ENCODE measurements around the gene SHB.

DNA sequence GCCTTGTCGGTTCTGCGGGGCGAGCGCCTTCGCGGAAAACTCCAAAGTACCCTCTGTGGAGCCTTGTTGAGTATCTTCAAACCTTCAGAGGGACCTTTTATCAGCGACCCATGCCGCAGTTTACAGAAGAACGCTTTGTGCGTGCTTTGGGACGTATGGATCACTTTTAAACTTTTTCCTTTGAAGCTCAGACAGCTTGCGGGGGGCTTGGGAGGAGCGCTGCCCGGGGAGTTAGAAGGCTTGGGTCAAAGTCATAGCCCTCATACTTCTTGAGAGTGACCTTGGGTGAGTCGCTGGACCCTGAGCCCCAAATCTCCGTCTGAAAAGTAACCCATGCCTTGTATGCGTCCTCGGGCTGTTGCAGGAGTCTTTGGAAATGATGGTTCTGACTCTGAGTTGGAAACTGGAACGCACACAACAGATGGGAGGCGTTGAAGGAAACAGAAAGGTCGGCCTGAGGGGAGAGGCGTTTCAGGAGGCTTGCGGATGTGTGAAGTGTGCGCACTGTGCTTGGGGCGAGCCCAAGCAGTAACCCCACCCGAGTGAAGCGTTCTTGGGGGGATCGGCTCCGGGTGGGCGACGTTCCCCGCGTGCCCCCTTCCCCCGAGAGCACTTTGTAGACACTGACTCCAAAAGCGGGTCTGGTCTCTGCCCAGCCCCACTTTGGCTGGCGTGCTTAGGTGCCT lies 164.4 kb downstream of the SHB start:
- TF ChIP-seq, protein P1, sequence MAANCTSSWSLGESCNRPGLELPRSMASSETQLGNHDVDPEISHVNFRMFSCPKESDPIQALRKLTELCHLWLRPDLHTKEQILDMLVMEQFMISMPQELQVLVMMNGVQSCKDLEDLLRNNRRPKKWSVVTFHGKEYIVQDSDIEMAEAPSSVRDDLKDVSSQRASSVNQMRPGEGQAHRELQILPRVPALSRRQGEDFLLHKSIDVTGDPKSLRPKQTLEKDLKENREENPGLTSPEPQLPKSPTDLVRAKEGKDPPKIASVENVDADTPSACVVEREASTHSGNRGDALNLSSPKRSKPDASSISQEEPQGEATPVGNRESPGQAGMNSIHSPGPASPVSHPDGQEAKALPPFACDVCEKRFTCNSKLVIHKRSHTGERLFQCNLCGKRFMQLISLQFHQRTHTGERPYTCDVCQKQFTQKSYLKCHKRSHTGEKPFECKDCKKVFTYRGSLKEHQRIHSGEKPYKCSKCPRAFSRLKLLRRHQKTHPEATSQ (tag by site-specific recombination; IDR thresholded peaks at IDR 0.05), result no peak
- TF ChIP-seq, protein P2, sequence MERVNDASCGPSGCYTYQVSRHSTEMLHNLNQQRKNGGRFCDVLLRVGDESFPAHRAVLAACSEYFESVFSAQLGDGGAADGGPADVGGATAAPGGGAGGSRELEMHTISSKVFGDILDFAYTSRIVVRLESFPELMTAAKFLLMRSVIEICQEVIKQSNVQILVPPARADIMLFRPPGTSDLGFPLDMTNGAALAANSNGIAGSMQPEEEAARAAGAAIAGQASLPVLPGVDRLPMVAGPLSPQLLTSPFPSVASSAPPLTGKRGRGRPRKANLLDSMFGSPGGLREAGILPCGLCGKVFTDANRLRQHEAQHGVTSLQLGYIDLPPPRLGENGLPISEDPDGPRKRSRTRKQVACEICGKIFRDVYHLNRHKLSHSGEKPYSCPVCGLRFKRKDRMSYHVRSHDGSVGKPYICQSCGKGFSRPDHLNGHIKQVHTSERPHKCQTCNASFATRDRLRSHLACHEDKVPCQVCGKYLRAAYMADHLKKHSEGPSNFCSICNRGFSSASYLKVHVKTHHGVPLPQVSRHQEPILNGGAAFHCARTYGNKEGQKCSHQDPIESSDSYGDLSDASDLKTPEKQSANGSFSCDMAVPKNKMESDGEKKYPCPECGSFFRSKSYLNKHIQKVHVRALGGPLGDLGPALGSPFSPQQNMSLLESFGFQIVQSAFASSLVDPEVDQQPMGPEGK (tag by site-specific recombination; IDR thresholded peaks at IDR 0.05), result no peak; the same call in 1 of the 2 replicates
- TF ChIP-seq ZNF184 (tag by site-specific recombination; IDR thresholded peaks at IDR 0.05) (no peak), ZNF274 (IDR thresholded peaks at IDR 0.05; ENCODE audit: low read length) (no peak), ZNF274 (tag by site-specific recombination; IDR thresholded peaks at IDR 0.05; ENCODE audit: borderline replicate concordance) (no peak), IKZF3 (tag by site-specific recombination; IDR thresholded peaks at IDR 0.05) (no peak), TRIM28 (IDR thresholded peaks at IDR 0.05; ENCODE audit: borderline replicate concordance, low read length) (no peak; the same call in 1 of the 2 replicates), ZNF792 (tag by site-specific recombination; IDR thresholded peaks at IDR 0.05) (no peak), ZNF530 (tag by site-specific recombination; IDR thresholded peaks at IDR 0.05; ENCODE audit: low read depth) (no peak), ZNF776 (tag by site-specific recombination; IDR thresholded peaks at IDR 0.05; ENCODE audit: borderline replicate concordance) (no peak), MZF1 (tag by site-specific recombination; IDR thresholded peaks at IDR 0.05; ENCODE audit: borderline replicate concordance) (no peak), WT1 (tag by site-specific recombination; IDR thresholded peaks at IDR 0.05) (no peak), ZNF837 (tag by site-specific recombination; IDR thresholded peaks at IDR 0.05) (no peak)
- TF ChIP-seq, protein P3, sequence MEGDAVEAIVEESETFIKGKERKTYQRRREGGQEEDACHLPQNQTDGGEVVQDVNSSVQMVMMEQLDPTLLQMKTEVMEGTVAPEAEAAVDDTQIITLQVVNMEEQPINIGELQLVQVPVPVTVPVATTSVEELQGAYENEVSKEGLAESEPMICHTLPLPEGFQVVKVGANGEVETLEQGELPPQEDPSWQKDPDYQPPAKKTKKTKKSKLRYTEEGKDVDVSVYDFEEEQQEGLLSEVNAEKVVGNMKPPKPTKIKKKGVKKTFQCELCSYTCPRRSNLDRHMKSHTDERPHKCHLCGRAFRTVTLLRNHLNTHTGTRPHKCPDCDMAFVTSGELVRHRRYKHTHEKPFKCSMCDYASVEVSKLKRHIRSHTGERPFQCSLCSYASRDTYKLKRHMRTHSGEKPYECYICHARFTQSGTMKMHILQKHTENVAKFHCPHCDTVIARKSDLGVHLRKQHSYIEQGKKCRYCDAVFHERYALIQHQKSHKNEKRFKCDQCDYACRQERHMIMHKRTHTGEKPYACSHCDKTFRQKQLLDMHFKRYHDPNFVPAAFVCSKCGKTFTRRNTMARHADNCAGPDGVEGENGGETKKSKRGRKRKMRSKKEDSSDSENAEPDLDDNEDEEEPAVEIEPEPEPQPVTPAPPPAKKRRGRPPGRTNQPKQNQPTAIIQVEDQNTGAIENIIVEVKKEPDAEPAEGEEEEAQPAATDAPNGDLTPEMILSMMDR (tag by site-specific recombination; IDR thresholded peaks at IDR 0.05), result no peak
- TF ChIP-seq, protein P4, sequence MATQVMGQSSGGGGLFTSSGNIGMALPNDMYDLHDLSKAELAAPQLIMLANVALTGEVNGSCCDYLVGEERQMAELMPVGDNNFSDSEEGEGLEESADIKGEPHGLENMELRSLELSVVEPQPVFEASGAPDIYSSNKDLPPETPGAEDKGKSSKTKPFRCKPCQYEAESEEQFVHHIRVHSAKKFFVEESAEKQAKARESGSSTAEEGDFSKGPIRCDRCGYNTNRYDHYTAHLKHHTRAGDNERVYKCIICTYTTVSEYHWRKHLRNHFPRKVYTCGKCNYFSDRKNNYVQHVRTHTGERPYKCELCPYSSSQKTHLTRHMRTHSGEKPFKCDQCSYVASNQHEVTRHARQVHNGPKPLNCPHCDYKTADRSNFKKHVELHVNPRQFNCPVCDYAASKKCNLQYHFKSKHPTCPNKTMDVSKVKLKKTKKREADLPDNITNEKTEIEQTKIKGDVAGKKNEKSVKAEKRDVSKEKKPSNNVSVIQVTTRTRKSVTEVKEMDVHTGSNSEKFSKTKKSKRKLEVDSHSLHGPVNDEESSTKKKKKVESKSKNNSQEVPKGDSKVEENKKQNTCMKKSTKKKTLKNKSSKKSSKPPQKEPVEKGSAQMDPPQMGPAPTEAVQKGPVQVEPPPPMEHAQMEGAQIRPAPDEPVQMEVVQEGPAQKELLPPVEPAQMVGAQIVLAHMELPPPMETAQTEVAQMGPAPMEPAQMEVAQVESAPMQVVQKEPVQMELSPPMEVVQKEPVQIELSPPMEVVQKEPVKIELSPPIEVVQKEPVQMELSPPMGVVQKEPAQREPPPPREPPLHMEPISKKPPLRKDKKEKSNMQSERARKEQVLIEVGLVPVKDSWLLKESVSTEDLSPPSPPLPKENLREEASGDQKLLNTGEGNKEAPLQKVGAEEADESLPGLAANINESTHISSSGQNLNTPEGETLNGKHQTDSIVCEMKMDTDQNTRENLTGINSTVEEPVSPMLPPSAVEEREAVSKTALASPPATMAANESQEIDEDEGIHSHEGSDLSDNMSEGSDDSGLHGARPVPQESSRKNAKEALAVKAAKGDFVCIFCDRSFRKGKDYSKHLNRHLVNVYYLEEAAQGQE (tag by site-specific recombination; IDR thresholded peaks at IDR 0.05), result no peak
